Effector memory CD4-positive, alpha-beta T cell (primary cell): ENCODE results near the gene KIRREL1.
A peak's percentile ranks its signal among the peaks of the same experiment; 100 is the strongest.

ENCODE experiments used
- DNase-seq, 3 donors: peaks; one replicate each; pipeline ENCODE4 v3.0.0-alpha.2; 2020
- H3K27ac ChIP-seq: 2 replicates; pipeline ENCODE4 v1.7.0; 2013; ENCODE audit warnings: mild to moderate bottlenecking, low read length, moderate library complexity; ENCODE audit not compliant: insufficient read depth, poor library complexity, severe bottlenecking
- H3K27me3 ChIP-seq: replicated peaks from 2 replicates; pipeline ENCODE4 v1.7.0; 2013; ENCODE audit warnings: mild to moderate bottlenecking, low read length; ENCODE audit not compliant: insufficient read depth, control insufficient read depth, poor library complexity, severe bottlenecking
- H3K36me3 ChIP-seq: 2 replicates; pipeline ENCODE4 v1.7.0; 2013; ENCODE audit warnings: mild to moderate bottlenecking, low read length, moderate library complexity; ENCODE audit not compliant: control insufficient read depth, insufficient read depth
- H3K4me1 ChIP-seq: 2 replicates; pipeline ENCODE4 v1.7.0; 2013; ENCODE audit warnings: low read length, mild to moderate bottlenecking; ENCODE audit not compliant: control insufficient read depth, insufficient read depth, poor library complexity, severe bottlenecking
- H3K4me3 ChIP-seq: 2 replicates; pipeline ENCODE4 v1.7.0; 2013; ENCODE audit warnings: low read length, low read depth, mild to moderate bottlenecking; ENCODE audit not compliant: insufficient read depth, poor library complexity, severe bottlenecking
- H3K9me3 ChIP-seq: 2 replicates; pipeline ENCODE4 v1.7.0; 2013; ENCODE audit warnings: mild to moderate bottlenecking, low read length, moderate library complexity; ENCODE audit not compliant: control insufficient read depth

Gene KIRREL1

DNA sequence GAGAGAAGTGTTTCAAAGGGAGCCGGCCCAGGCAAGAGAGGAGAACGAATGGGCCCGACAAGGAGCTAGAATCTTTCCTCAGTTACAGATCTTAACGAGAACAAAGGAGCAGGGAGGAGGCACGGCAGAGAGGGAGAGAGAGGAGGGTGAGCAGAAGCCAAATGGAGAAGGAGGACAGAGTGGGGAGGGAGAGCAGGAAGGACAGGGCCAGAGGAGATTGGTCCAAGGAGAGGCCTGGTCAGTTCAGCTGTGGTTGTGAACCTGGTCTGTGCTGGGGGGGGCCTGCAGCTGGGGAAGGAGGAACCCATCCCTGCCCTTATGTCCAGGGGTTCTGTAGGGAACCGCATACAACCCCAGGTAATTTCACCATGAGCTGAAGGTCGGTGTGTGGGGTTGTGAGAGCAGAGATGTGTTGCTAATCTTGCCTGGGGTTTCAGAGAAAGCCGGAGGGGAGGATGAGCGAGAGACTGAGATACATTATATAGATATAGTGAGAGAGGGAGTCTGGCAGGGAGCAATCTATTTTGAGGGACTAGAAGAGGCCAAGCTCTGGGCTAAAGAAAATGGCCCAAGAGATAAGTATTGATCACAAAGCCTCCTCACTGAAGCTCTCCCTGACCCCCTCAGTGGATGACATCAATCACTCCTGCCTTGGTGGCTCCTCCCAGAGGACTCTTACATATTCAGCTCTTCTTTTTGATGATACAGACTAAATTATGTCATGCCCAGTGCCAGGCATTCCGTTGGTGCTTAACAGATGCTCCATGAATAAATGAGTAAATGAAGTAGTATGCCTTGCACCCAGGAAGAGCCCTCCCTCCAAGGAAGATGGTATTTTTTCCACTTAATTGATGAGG lies 123.1 kb downstream of the KIRREL1 start:
- no peak for DNase-seq
- H3K27me3 ChIP-seq, result peaks cover 15% of the 10 kb centered on the region
- peaks cover 9% of the 10 kb centered on the region for H3K4me1 ChIP-seq
- H3K36me3 ChIP-seq, result no peaks in the 10 kb centered on the region
- H3K4me3 ChIP-seq, result no peak overlapping the region
- no peak overlapping the region for H3K27ac ChIP-seq
- H3K9me3 ChIP-seq, result no peaks in the 10 kb centered on the region

DNA sequence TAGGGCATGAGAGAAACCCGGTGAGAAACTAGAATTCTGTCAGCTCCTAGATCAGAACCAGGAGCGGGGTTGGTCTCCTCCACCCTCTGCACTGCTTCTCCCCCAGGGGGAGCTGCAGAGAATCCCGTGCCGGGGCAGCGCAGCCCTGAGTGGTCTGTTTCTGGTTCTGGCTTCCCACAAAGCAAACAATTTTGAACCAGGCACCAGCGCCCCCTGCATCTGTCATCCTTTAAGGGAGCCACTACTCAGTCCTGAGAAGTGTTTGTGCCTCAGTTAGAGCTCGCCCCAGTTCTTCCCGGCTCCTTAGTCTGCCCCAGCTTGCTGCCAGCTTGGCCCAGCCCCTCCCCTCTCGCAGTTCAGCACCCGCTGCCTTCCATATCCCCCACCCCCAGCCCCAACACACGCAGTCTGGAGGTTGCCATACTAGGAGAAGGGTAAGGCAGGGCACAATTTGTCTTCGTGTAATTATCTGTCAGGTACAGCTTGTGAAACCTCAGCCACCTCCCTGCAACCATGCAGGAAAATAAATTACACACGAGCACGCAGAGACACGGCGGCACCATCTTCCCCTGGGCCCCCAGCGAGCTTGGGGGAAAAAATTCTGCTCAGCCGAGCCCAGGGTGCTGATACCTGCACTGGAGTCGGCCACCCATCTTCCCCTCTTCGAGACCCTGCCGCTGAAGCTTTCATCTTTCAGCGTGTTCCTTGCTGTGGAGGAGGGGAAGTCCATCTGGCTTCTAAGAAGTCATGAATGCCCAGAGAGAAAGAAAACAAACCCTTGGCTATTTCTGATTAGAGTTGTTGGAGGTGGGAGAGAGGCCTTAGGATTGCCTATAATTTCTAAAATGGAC lies 124.6 kb downstream of the KIRREL1 start:
- Histone ChIP-seq H3K4me1 (peaks cover 9% of the 10 kb centered on the region), H3K27me3 (peaks cover 10% of the 10 kb centered on the region), H3K36me3 (no peaks in the 10 kb centered on the region), H3K27ac (no peak overlapping the region), H3K9me3 (no peaks in the 10 kb centered on the region), H3K4me3 (no peak overlapping the region)
- peak in 2 of 3 donors; percentile 12 to 15 for DNase-seq

DNA sequence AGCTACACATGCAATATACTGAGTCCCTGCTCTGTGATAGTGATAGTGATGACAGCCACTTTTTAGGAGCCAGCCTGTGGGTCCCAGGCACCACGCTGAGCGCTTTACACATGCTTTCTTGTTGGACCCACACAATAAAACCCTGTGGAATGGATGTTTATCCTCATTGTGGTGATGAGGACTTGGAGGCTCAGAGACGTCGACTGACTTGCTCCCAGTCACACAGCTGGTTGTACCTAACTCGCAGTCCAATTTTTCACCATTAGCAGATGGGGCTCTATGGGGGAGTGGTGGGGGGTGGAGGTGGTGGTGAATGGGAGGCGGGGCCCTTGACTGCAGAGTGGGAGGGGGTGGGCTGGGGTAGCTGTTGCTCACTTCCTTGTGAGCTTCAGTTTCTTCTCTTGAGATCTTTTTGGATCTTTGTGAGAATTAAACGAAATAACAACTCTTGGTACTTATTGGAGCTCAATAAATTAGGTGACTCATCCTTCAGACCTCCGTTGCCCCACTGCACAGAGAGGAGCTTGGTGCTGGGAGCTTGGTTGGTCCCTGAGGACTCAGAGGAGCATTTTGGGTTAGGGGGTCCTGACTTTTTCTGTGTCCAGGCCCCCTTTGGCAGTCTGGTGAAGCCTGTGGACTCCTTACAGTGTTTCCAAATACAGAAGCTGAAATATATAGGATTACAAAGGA lies 125.4 kb downstream of the KIRREL1 start:
- DNase-seq, result no peak
- Histone ChIP-seq H3K4me3 (no peak overlapping the region), H3K36me3 (no peaks in the 10 kb centered on the region), H3K27me3 (peaks cover 4% of the 10 kb centered on the region), H3K9me3 (no peaks in the 10 kb centered on the region), H3K27ac (no peak overlapping the region), H3K4me1 (peaks cover 9% of the 10 kb centered on the region)

DNA sequence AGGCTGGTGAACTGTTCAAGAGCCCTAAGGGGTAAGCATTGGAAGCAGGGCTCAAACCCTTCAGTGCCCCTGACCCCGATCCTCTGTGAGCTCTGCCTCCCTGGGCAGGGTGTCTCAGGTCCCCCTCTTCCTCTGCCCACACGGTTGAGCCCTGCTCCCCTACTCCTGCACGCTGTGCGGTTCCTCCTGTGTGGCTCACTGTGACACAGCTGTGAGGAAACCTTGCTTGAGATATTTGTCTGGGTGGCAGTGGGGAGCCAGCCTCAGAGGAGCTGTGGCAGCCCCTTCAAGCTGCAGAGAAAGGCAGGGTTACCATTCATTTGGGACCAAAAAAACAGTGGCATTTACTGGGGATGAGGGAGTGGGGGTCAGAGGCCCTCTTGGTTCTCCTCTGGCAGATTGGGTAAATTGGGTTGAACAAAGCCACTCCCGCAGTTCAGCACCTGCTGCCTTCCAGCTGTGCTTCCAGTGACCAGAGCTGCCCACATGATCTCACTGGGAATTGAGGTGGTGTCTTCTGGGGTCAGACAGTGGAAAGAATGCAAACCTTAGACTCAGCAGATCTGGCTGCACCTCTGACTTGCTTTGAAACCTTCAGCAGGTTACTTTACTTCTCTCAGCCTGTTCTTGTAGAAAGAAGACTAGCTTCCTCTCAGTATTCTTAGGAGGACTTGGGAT lies 126.7 kb downstream of the KIRREL1 start:
- H3K4me1 ChIP-seq, result peaks cover 9% of the 10 kb centered on the region
- no peak for DNase-seq
- no peaks in the 10 kb centered on the region for H3K9me3 ChIP-seq
- H3K27me3 ChIP-seq, result no peaks in the 10 kb centered on the region
- no peak overlapping the region for H3K4me3 ChIP-seq
- no peaks in the 10 kb centered on the region for H3K36me3 ChIP-seq
- no peak overlapping the region for H3K27ac ChIP-seq

DNA sequence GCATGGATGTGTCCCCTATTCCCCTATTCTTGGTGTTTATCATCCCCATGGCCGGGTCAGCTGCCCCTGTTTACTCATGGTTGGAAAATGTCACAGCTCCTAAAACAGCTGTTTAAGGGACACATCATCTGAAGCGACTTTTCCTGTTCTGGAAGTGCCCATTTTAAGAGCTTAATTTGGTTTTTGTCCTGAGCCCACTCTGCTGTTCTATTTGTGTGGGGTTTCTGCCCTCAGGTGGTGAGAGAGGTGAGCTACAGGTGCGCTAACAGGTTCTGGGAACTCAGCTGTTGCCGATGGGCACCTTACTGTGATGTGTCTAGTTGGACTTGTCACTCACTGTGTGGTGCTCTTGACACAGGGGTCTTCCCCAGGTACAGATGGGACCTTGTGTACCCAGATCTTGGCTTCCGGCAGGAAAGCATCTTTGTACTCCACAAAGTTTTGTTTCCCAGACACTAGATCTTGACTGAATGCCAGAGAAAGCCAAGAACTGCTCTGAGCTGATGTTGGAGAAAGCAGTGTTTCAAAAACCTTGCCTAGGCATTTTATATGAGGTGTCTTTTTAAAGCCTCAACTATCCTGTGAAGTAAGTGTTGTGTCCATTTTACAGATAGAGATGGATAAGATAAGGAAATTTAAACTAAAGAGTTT lies 128.3 kb downstream of the KIRREL1 start:
- Histone ChIP-seq H3K4me3 (no peak overlapping the region), H3K27me3 (no peaks in the 10 kb centered on the region), H3K9me3 (no peaks in the 10 kb centered on the region), H3K27ac (no peak overlapping the region), H3K4me1 (peaks cover 9% of the 10 kb centered on the region), H3K36me3 (no peaks in the 10 kb centered on the region)
- DNase-seq, result no peak

DNA sequence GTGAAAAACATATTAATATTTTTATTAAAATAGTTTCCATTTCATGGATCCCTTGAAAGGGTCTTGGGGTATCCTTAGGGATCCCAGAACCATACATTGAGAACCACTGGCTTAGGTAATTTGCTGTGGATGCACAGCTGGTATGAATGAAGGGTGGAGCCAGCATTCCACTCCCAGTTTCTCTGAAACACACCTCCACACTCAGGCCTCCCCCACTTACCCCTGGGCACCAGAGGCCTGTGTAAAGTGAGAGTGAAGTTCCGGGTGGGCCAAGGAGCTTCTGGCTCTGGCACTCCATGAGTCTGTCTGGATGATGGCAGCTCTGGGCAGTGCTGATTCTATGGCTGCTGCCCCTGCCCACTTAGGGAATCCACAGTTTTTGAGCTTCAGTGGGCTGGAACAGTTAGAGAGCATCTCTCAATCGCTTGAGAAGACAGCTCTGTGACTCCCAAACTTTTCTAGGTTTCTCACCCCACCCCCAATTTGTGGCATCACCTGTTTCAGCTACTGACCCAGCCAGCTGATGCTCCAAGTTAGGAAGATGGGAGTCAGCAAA lies 129.5 kb downstream of the KIRREL1 start:
- no peaks in the 10 kb centered on the region for H3K9me3 ChIP-seq
- H3K4me3 ChIP-seq, result no peak overlapping the region
- no peaks in the 10 kb centered on the region for H3K27me3 ChIP-seq
- no peak overlapping the region for H3K27ac ChIP-seq
- H3K4me1 ChIP-seq, result peaks cover 5% of the 10 kb centered on the region
- DNase-seq, result no peak
- no peaks in the 10 kb centered on the region for H3K36me3 ChIP-seq

DNA sequence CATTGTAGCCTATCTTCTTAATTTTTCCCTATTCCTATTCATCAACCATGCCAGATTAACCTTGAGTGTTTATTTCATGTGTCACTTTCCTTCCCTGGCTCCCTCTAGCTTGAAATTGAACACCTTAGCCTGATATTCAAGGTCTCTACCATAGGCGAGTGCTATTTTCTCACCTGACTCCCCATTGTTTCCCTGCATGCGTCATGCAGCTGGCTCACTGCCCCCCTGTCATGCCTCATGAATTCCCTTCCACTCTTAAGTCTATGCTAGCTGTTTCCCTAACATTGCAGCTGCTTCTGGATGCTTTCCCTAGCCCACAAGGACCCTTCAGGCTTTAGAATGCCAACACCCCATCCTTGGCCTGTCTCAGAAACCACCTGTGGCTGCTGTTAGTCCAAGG lies 130.6 kb downstream of the KIRREL1 start:
- Histone ChIP-seq H3K4me3 (no peak overlapping the region), H3K27ac (no peak overlapping the region), H3K9me3 (no peaks in the 10 kb centered on the region), H3K36me3 (no peaks in the 10 kb centered on the region), H3K4me1 (no peaks in the 10 kb centered on the region), H3K27me3 (no peaks in the 10 kb centered on the region)
- DNase-seq, result no peak

DNA sequence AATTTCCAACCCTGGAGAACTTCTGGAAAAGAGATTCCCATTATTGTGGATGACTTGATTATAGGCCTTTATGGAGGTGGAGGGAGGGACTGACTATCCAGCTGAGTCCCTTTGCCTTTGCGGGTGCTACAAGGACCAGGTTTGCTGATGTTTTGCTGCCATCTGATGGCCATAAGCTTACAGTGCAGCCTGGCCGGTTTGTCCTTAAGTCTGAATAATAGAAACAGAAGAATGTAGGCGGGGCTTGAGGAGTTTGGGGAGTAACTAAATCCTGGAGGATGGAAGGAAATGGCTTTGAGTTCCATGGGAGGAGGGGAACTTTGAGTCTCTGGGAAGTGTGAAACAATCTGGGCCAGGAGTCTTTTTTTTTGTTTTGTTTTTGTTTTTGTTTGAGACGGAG lies 131.6 kb downstream of the KIRREL1 start:
- no peaks in the 10 kb centered on the region for H3K4me1 ChIP-seq
- H3K27me3 ChIP-seq, result no peaks in the 10 kb centered on the region

DNA sequence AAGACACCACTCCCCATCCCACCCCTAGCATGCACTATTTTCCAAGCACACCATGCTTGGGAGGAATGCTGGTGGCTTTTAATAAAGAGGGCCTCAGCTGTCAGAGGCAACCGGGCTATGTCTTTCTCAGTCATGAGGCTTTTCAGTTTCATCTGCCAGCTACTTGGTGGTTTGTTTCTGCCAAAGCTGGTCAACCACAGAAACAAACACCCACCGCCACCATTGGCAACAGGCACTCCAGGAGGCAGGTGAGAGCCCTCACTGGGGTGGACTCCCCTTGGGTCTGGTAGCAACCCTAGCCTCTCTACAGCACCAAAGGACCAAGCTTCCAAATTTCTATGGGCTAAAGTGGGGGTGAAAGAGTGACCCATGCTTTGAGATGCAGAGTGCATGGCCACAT lies 133.0 kb downstream of the KIRREL1 start:
- no peaks in the 10 kb centered on the region for H3K27me3 ChIP-seq
- H3K4me1 ChIP-seq, result no peaks in the 10 kb centered on the region
- no peak for DNase-seq
- no peaks in the 10 kb centered on the region for H3K9me3 ChIP-seq
- H3K36me3 ChIP-seq, result no peaks in the 10 kb centered on the region
- no peak overlapping the region for H3K4me3 ChIP-seq
- no peak overlapping the region for H3K27ac ChIP-seq

More for the DNA sequence above, 131.6 kb downstream of the KIRREL1 start:
- Histone ChIP-seq H3K27ac (no peak overlapping the region), H3K36me3 (no peaks in the 10 kb centered on the region), H3K9me3 (no peaks in the 10 kb centered on the region), H3K4me3 (no peak overlapping the region)
- DNase-seq, result peak; percentile 19 to 51 (median 31)
